HT-29 (cell line): Measurements from ENCODE around the gene PSEN1. TPM values are rescaled to one million over a fixed set of nuclear protein-coding genes. Genes with fewer than 3 reads are reported as not detected.
"Not testable (repeated sequence)": the region's sequence is repeated elsewhere in the genome, so short reads cannot be mapped to it uniquely, and the experiment has no call there.

Experiments
- DNase-seq: peaks from one replicate; pipeline ENCODE4 v3.0.0-alpha.2; 2015; ENCODE audit warnings: low spot score
- total RNA-seq: library from RNA; depleted of rRNA; stranded (reverse); fragments of >200 nt; shearing (Covaris generic); gene quantifications from 2 replicates; pipeline ENCODE4 v1.2.3, GENCODE V29; 2014

PSEN1 gene
- total RNA-seq, 1 experiment from 2014 or later = 23.2 TPM

GRCh38 chr14:73166399-73166798 is 30.1 kb downstream of the PSEN1 start:
- DNase-seq = no peak

DNA sequence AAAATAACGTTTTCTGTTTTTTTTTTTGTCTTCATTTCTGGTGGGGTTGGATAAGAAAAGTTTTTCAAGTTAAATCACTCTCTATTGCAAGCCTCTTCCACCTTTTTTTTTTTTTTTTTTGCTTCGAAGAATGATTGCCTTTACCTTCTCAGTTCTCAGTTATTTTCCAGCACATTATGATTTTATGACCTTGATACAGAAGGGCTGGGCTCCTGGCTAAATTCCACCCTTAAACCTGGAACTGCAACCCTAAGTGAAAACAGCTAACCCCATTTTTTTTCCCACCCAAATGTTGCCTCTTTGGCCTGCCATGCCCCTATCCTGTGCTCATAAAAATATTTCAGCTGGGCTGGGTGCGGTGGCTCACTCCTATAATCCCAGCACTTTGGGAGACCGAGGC is 31.4 kb downstream of the PSEN1 start:
- no peak for DNase-seq

- no peak for DNase-seq
Observed at GRCh38 chr14:73168274-73168673, 32.0 kb downstream of the PSEN1 start.

GRCh38 chr14:73168691-73169090 is 32.4 kb downstream of the PSEN1 start:
- DNase-seq = no peak

DNA sequence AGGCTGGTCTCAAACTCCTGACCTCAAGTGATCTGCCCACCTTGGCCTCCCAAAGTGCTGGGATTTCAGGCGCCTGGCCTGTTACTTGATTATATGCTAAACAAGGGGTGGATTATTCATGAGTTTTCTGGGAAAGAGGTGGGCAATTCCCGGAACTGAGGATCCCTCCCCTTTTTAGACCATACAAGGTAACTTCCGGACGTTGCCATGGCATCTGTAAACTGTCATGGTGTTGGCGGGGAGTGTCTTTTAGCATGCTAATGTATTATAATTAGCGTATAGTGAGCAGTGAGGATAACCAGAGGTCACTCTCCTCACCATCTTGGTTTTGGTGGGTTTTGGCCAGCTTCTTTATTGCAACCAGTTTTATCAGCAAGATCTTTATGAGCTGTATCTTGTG is 33.5 kb downstream of the PSEN1 start:
- not testable (repeated sequence) for DNase-seq

GRCh38 chr14:73170686-73171085 is 34.4 kb downstream of the PSEN1 start:
- no peak for DNase-seq

- no peak for DNase-seq
Observed at GRCh38 chr14:73172500-73172899, 36.2 kb downstream of the PSEN1 start.

DNA sequence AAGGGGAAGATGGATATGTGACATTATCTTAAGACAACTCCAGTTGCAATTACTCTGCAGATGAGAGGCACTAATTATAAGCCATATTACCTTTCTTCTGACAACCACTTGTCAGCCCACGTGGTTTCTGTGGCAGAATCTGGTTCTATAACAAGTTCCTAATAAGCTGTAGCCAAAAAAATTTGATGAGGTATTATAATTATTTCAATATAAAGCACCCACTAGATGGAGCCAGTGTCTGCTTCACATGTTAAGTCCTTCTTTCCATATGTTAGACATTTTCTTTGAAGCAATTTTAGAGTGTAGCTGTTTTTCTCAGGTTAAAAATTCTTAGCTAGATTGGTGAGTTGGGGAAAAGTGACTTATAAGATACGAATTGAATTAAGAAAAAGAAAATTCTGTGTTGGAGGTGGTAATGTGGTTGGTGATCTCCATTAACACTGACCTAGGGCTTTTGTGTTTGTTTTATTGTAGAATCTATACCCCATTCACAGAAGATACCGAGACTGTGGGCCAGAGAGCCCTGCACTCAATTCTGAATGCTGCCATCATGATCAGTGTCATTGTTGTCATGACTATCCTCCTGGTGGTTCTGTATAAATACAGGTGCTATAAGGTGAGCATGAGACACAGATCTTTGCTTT is 36.9 kb downstream of the PSEN1 start:
- peak; percentile 52 for DNase-seq

- no peak for DNase-seq
Observed at GRCh38 chr14:73176685-73177084, 40.4 kb downstream of the PSEN1 start.

DNA sequence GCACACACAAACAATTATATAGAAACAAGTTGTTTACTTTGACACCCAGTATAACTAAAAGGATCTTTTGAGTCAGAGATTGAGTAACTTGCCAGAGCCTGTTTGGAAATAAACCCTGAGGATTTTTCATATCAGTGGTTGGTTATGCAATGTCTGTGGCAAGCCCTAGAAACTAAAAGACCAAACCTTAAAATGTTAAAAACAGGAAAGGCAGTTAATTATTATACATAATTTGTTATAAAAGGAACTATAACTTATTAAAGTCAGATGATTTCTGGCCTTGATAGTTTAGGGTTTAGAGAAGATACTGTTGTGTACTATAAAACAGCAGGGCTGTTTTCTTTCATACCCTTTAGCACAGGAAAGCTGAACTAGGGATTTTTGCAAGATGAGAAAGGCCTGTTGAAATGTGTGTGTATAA is 44.1 kb downstream of the PSEN1 start:
- DNase-seq = no peak

DNA sequence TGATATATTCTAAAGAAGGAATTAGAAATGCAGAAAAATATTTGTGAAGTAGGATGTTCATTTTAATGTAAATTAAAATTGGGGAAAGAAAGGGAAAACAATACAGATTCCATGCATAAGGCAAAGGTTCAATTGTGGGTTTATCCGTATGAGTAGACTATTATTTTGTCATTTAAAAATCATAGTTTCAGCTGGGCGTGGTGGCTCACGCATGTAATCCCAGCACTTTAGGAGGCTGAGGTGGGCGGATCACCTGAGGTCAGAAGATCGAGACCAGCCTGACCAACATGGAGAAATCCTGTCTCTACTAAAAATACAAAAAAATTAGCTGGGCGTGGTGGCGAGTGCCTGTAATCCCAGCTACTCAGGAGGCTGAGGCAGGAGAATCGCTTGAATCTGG is 44.7 kb downstream of the PSEN1 start:
- DNase-seq = not testable (repeated sequence)

DNA sequence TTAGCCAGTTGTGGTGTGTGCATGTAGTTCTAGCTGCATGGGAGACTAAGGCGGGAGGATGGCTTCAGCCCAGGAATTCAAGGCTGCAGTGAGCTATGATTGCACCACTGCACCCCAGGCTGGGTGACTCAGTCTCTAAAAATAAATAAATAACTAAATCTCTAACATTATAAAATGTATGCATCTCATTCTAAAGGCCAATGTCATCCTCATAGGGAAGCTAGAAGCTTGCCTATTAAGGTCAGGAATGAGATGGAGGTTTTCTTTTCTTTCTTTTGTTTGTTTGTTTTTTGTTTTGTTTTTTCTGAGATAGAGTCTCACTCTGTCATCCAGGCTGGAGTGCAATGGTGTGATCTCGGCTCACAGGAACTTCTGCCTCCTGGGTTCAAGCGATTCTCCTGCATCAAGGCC is 52.2 kb downstream of the PSEN1 start:
- DNase-seq = no peak

GRCh38 chr14:73189651-73190050 is 53.3 kb downstream of the PSEN1 start:
- DNase-seq = no peak

GRCh38 chr14:73191441-73191840 is 55.1 kb downstream of the PSEN1 start:
- DNase-seq = no peak

DNA sequence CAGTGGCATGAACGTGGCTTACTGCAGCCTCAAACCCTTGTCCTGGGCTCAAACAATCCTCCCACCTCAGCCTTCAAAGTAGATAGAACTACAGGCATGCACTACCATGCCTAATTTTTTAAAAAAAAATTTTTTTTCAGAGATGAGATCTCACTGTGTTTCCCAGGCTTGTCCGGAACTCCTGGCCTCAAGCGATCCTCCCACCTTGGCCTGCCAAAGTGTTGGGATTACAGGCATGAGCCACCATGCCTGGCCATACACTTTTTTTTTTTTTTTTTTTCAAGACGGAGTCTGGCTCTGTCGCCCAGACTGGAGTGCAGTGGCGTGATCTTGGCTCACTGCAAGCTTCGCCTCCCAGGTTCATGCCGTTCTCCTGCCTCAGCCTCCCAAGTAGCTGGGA is 58.0 kb downstream of the PSEN1 start:
- DNase-seq = not testable (repeated sequence)

DNA sequence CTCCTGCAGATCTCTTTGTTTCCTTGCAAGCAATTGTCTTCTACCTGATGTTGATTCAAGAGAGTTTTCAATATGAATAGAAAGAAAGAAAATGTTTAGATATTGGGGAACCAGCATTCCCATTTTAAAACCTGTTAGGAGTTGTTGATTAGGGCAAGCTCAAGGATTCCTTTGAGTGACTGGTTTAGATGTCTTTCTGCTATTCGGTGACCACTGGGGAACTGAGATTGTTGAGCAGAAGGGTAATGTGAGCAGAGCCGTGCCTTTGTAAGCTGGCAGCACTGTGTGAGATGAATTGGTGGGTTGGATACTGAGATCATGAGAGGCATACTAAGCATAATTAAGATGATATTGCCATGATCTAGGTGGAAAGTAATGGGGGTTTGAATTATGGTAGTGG is 61.9 kb downstream of the PSEN1 start:
- no peak for DNase-seq

GRCh38 chr14:73203527-73203926 is 67.2 kb downstream of the PSEN1 start:
- no peak for DNase-seq

GRCh38 chr14:73207615-73208014 is 71.3 kb downstream of the PSEN1 start:
- no peak for DNase-seq

- DNase-seq = no peak
Observed at GRCh38 chr14:73208390-73208789, 72.1 kb downstream of the PSEN1 start.

- DNase-seq = no peak
Observed at GRCh38 chr14:73208846-73209245, 72.5 kb downstream of the PSEN1 start.

- no peak for DNase-seq
Observed at GRCh38 chr14:73209953-73210352, 73.6 kb downstream of the PSEN1 start.

- no peak for DNase-seq
Observed at GRCh38 chr14:73211251-73212040, 75.1 kb downstream of the PSEN1 start.

DNA sequence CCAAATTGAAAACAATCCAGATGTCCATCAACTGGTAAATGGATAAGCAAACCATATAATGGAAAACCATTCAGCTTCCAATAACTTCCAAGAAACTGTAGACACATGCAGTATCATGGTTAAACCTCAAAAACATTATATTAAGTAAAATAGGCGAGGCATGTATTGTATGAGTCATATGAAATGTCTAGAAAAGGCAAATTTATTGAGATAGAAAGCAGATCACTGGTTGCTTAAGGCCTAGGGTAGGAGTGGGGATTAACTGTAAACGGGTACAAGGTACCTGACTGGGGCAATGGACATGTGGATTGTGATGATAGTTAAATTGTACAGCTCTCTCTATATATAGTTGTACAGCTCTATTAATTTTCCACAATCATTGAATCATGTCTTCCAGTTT is 79.7 kb downstream of the PSEN1 start:
- no peak for DNase-seq
